DMS153 treated with DMSO at 0.1 percent for 48 hours (cell line): ENCODE results near the gene THRAP3.
A peak's percentile ranks its signal among the peaks of the same experiment; 100 is the strongest.
"Not testable (repeated sequence)": the region's sequence is repeated elsewhere in the genome, so short reads cannot be mapped to it uniquely, and the experiment has no call there.

ENCODE experiments used
- DNase-seq: peaks from one replicate; lab custom pipeline; 2025; ENCODE audit not compliant: unreplicated experiment; lab: John Stamatoyannopoulos, UW

THRAP3 gene

DNA sequence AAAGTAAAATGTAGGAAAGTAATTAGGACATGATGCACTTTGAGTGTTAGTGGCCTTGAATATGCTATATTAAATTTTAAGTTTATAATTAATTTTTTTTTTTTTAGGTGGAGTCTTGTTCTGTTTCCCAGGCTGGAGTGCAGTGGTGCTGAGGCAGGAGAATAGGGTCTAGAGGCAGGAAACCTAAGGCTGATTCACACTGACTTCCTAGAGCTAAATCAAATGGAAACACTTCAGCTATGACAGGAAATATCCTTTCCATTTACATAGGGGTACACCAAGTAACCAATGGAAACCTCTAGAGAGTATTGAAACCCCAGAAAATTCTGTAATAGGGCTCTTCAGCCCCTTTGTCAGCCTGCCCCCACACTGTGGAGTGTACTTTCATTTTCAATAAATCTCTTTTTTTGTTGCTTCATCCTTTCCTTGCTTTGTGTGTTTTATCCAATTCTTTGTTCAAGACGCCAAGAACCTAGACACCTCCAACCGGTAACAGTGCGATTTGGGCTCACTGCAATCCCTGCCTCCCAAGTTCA is 17.9 kb upstream of the THRAP3 start:
- no peak for DNase-seq

DNA sequence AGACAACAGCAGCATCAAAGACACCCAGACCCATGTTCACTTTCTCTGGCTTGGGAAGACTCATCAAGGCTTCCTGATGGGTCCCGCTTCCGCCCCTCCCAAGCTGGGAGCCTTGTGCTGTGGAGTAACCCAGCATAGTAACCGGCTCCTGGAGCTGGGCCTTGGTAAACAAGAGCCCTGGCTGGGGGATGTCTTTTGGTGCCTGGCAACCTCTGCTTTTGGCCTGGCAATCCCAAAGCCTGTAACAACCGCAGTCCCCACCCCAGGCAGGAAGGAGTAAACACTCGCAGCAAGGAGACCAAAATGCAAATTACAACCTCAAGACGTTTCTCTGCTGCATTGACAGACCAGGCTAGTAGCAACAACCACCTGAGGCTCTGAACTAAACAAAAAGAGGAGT is 16.9 kb upstream of the THRAP3 start:
- no peak for DNase-seq

DNA sequence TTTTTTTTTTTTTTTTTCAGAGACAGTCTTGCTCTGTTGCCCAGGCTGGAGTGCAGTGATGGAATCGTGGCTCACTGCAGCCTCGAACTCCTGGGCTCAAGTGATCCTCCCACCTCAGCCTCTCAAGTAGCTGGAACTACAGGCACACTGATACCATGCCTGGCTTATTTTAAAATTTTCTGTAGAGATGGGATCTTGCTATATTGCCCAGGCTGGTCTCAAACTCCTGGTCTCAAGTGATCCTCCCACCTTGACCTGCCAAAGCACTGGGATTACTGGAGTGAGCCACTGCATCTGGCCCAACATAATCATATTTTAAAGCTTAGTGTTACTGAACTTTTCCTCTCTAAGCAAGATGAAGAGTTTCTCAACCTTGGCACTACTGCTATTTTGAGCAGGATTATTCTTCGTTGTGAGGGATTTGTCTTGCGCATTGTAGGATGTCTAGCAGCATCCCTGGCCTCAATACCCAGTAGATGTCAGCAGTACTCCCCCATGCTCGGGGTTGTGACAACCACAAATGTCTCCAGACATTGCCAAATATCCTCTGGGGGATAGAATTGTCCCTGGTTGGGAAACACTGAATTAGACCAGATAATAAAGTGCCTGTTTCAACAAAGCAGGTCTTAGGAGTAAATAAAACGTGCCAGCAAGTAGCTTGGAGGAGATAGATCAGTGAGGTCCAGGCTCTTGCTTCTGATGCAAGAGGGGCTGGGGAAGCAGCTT is 15.1 kb upstream of the THRAP3 start:
- no peak for DNase-seq

DNA sequence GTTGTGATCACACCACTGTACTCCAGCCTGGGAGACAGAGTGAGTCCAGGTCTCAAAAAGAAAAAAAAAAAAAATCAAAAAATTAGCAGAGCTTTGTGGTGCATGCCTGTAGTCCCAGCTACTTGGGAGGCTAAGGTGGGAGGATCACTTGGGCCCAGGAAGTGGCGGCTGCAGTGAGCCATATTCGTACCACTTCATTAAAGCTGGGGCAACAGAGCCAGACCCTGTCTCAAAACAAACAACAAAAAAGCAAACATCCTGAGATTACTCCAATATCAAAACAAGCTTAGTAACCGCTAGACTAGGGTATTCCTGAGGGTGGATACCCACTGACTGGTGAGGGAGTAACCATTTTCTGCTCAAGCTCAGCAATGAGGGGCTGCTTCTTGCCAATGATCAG is 12.9 kb upstream of the THRAP3 start:
- DNase-seq = no peak

DNA sequence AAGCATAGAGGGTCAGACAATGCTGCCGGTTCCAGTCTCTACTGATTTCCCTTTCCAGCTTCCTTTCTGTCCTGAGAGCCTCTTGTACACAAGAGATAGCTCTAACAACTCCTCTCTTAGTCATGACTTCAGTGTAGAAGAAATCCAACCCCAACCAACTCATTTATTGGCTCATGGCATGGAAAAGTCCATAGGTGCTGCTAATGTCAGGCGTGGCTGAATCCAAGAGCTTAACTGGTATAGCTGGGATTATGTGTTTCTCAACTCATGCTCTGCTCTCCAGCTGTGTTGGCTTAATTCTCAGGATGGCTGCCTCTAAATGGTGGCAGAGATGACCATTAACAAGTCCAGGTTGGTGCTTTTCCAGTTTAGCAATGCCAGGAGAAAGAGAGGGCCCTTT is 12.4 kb upstream of the THRAP3 start:
- no peak for DNase-seq

DNA sequence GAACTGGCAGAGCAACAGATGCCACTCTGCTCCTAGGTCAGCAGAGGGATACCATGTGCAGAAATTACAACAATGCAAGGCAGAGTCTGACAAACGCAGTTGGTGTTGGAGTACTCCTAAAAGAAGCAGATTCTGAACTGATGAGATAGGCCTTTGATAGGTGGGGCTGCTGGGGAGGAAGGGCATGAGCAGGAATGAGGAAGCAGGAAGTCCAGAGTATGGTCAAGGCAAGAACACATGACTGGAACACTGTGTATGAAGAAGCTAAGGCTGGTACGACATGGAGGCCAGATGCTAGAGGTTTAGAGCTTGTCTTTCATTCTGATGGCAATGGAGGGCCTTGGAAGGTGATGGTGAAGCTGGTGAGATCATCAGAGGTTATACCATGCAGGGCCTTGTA is 11.5 kb upstream of the THRAP3 start:
- no peak for DNase-seq

DNA sequence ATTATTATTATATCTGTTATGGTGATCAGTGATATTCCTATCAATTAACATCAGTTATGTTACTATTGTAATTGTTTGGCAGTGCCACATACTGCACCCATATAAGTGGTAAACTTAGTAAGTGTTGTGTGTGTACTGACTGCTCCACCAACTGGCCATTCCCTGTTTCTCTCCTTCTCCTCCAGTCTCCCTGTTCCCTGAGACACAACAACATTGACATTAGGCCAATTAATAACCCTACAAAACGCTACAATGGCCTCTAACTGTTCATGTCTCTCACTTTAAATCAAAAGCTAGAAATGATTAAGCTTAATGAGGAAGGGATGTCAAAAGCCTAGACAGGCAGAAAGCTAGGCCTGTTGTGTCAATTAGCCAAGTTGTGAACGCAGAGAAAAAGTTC is 6.6 kb upstream of the THRAP3 start:
- no peak for DNase-seq

DNA sequence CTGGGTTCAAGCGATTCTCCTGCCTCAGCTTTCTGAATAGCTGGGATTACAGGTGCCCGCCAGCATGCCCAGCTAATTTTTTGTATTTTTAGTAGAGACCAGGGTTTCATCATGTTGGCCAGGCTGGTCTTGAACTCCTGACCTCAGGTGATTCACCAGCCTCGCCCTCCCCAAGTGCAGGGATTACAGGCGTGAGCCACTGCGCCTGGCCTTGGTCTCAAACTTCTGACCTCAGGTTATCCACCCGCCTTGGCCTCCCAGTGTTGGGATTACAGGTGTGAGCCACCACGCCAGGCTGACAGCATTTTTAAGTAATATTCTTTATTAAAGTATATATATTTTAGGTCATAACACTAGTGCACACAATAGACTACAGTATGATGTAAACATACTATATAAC is 2.3 kb upstream of the THRAP3 start:
- DNase-seq = not testable (repeated sequence)

DNA sequence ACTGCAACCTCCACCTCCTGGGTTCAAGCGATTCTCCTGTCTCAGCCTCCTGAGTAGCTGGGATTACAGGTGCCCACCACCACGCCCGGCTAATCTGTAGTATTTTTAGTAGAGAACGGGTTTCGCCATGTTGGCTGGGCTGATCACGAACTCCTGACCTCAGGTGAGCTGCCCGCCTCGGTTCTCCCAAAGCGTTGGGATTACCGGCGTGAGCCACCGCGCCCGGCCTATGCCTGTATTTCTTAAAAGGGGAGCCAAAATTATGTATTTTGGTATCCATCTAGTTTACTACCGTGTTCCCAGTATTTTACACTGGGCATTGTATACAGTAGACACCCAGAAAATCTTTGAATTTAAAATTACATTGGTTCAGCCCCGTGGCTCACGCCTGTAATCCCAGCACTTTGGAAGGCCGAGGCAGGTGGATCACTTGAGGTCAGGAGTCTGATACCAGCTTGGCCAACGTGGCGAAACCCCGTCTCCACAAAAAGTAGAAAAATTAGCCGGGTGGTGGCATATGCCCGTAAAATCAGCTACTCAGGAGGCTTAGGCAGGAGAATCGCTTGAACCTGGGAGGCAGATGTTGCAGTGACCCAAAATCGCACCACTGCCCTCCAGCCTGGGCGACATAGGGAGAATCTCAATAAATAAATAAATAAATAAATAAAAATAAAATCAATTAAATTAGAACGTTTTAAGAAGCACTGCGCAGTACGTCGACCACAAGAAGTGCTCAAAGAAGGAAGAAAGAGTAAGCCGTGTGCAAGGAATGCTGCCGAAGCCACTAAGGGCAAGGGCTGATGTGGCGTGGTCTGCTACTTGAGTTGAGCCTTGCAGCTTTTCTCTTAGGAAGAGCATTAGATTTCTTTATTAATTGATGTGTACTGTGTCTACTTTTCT is 1.5 kb upstream of the THRAP3 start:
- no peak for DNase-seq

DNA sequence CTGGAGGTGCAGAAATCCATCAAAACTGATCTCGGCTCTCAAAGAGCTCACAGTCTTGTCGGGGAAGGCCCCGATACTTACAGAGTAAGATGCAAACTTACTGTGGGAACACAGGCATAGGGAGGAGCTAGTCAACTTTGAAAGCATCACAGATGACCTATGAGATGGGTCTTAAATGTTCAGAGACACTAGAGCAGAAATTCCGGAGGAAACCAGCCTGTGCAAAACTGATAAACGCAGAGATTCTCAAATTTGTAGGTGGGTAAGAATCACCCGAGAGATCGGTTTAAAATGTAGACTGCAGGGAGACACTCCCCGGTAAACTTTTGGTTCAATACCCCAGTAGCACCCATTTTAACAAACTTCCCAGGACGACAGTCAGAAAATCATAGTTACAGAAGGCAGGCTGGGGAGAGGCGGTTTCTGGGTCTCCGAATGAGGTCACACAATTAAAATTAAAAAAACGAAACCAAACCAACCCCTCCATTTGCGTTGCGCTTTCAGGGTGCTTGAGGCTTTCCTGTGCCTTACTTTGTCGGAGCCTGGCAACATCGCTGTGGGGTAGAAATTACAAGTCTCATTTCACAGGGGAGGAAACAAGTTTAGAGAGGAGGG is 755 bp upstream of the THRAP3 start:
- DNase-seq = no peak

DNA sequence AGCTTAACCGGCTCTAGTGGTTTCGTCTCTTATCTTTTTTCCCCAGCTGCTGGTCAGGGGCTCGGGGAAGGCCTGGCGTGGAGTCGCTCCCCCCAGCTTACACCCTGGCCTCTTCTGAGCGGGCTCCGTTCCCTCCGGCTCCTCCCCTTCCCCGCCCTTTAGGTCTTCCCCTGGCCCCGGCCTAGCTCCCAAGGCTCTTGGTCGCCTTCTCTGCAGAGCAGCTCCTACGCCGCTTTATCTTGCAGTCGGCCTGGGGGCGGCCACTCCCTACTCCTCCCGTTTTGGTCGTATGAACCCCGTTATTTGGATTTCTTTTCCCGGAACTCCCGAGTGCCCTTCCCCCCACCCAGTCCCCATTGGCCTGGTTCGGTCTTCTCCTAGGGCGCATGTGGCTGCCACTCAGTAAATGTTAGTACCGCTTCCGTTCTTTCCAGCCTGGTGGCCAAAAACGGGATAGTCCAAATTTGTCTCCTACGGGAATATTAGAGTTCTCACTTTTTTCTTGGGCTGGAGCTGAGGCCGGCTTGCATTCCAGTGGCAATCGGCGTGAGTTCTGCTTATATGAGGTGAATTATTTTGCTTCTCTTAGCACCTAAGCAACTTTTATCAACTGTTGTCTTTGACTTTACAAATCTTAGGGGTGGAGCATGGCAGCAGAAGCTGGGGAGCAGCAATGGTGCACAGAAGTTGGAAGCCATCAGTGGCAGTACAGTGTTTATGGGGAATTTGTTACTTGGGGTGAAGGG is 467 bp downstream of the THRAP3 start:
- DNase-seq = peak; percentile 96

DNA sequence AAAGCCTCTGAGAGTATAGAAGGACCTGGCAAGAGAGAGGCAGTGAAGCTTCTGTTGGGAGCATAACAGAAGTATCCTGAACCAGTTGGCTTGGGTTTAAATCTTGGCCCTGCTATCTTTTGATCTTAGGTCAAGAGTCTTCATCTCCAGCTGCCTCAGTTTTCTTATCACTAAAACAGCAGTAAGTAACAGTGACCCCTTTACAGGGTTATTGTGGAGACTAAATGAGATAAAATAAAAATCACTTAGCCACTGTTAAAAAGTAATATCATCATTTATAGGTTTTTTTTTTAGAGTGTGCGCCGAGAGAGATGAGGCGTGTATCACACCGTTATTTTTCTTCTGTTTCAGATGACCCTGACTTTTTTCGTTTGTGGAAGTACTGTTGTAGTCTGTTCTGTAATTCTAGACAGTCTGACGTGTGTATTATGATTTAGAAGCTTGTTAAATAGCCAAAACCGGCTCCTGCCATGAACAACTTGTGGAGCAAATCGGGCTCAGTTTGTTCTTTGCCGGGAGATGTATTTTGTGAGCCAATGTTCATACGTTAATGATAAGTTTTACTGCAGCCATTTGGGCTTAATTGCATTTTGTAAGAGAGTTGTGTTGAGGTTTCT is 1.1 kb downstream of the THRAP3 start:
- DNase-seq = no peak

DNA sequence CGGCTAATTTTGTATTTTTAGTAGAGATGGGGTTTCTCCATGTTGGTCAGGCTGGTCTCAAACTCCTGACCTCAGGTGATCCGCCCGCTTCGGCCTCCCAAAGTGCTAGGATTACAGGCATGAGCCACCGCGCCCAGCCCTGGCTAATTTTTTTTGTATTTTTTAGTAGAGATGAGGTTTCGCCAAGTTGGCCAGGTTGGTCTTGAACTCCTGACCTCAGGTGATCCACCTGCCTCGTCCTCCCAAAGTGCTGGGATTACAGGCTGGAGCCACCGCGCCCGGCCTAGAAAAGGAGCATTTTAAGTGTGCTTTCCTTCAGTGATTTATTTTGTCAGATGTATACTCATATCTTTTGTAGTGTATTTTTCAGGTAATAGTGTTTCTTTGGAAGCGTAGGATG is 6.0 kb downstream of the THRAP3 start:
- not testable (repeated sequence) for DNase-seq

DNA sequence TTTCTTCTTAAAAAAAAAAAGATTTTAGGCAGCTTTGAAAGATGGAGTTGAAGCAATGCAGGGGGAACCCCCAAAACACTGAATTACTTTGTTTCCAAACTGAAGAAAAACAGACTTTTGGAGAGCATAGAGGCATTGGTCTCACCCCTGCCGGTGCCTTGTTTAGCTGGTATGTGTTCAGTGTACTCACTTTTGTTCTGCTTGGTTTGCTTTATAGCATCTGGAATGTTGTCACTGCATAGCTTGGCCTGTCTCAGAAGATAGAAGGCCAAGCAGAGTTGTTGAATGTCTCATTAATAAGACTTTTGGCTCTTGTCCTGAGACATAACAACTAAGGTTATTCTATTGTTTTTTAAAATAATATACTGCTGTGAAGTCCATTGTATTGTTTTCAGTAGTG is 6.9 kb downstream of the THRAP3 start:
- DNase-seq = no peak

DNA sequence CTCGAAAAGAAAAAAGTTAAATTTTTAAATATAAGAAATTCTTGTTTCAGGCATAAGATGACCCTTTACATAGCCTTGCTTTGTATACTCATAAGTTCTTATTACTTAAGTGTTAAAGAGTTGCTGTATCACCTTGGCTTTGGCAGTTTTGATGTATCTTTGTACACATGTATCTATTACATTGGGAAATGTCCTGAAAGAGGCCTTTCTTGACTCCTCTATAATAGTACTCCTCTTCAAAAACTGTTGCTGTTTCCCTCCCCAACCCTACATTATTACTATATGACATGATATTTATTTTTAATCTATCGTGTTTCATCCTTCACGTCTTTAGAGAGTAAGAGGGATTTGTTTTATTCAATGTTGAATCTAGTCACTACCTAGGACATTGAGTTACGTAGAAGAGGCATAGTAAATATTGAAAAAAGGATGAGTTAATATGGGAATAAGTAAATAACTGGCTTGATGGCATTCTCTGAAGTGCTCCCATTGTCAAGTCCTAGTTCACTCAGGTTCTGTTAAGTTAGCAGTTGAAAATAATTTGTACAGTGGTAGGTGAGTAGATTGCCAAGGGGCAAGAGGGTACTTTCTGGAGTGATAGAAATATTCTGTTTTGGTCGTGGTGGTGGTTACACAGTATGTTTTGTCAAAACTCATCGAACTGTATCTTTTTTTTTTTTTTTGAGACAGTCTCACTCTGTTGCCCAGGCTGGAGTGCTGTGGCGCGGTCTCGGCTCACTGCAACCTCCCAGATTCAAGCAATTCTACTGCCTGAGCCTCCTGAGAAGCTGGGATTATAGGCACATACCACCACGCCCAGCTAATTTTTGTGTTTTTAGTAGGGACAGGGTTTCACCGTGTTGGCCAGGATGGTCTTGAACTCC is 8.2 kb downstream of the THRAP3 start:
- no peak for DNase-seq

DNA sequence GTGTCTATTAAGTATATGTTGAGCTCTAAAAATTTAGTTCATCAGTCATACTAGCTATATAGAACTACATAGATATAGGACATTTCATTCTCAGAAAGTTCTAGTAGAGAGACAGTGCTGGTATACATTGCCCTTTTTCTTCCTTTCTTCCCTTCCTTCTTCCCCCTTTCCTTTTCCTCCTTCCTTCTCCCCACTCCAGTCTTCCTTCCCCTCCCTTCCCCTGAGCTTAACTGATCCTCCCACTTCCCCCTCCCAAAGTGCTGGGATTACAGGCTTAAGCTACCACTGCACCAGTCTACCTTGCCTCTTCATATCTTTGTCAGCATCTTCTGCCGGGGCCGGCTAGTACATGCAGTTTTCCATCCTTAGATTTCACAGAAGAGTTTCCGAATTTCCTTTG is 12.1 kb downstream of the THRAP3 start:
- no peak for DNase-seq

DNA sequence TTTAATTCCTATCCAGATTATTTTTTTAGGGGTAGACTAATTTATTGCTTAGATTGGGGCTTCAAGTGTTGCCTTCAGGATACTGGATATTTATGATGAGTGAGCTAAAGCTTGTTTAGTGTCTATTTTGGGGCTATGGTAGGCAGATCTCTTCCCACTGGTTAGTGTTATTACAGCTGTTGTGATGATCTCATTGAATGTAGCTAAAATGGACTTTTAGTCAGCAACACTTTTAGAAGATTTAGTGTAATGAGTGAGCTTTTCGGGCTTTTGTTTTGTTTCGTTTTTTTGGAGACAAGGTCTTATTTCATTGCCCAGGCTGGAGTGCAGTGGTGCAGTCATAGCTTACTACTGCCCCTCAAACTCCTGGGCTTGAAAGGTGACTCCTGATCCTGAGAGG is 14.2 kb downstream of the THRAP3 start:
- DNase-seq = no peak

DNA sequence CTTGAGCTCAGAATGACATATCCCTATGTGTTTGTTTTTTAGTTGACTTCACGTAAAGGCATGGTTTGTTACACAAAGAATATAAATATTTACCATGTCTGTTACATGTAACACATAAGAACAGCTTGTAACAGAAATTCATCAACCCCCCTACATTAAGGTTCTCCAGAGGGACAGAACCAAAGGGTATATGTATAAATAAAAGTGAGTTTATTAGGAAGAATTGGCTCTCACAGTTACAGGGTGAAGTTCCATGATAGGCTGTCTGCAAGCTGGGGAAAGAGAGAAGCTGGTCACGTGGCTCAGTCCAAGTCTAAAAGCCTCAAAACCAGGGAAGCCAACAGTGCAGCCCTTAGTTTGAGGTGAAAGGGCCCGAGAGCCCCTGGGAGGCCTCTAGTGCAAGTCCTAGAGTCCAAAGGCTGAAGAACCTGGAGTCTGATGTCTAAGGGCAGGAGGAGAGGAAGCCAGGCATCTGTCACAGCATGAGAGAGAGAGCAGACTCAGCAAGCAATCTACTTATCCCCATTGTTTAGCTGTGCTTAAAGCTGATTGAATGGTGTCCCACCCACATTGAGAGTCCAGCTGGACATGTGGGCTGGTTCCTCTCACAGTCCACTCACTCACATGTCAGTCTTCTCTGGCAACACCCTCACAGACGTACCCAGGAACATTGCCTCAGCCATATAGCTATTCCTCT is 15.8 kb downstream of the THRAP3 start:
- no peak for DNase-seq

DNA sequence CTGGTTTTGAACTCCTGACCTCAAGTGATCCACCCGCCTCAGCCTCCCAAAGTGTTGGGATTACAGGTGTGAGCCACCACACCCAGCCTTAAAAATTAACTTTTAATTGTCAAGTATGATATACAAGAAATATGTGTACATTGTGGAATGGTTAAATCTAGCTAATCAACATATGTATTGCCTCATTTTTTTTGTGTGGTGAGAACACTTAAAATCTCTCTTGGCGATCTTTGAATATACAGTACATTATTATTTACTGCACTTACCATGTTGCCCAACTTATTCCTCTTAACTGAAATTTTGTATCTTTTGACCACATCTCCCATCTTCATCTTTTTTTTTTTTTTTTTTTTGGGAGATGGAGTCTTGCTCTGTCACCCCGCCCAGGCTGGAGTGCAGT is 23.3 kb downstream of the THRAP3 start:
- DNase-seq = no peak
